ENCODE results near the gene RUBCNL.

GRCh38 chr13:46307554-46307953 is 79.5 kb downstream of the RUBCNL start:
- TF ChIP-seq ZNF274 (IDR thresholded peaks at IDR 0.05; ENCODE audit: low read depth, low read length) (no peak), YY1 (IDR thresholded peaks at IDR 0.05; ENCODE audit: insufficient read depth, insufficient read length) (no peak), SUZ12 (IDR thresholded peaks at IDR 0.05; ENCODE audit: extremely low read depth, insufficient read depth, insufficient read length) (no peak)

All from NT2/D1 (cell line).